Colonic mucosa (tissue), 4 donors: ENCODE results near the gene SLIT3. TPM values are rescaled to one million over a fixed set of nuclear protein-coding genes. Genes with fewer than 3 reads are reported as not detected.

Source experiments
- DNase-seq: peaks from one replicate; pipeline ENCODE4 v3.0.0-alpha.2; 2020
- H3K27ac ChIP-seq: fragments of 200-600 bp; one replicate; pipeline ENCODE4 v1.8.0; 2021
- H3K27me3 ChIP-seq: fragments of 200-600 bp; one replicate; pipeline ENCODE4 v1.8.0; 2021
- H3K36me3 ChIP-seq: fragments of 200-600 bp; one replicate; pipeline ENCODE4 v1.8.0; 2021
- H3K4me1 ChIP-seq: fragments of 200-600 bp; one replicate; pipeline ENCODE4 v1.8.0; 2021; ENCODE audit warnings: mild to moderate bottlenecking
- H3K4me3 ChIP-seq: fragments of 200-600 bp; one replicate; pipeline ENCODE4 v1.8.0; 2021
- H3K9ac ChIP-seq, 2 donors: one replicate each; pipeline ENCODE4 v1.7.0; 2013; ENCODE audit warnings: control low read depth in 2 of 2, low read depth in 2 of 2, low read length in 2 of 2
- H3K9me3 ChIP-seq: fragments of 200-600 bp; one replicate; pipeline ENCODE4 v1.8.0; 2021
- CTCF ChIP-seq: fragments of 200-600 bp; IDR thresholded peaks from one replicate; pipeline ENCODE4 v1.8.0; 2022; ENCODE audit warnings: antibody characterized with exemption, mild to moderate bottlenecking
- intact Hi-C: fragments of 100-400 bp; cut with DNase I; formaldehyde crosslinking; loops from one replicate; pipeline ENCODE4 v1.14.1; 2022
- total RNA-seq, 2 donors: library from RNA; stranded (reverse); fragmentation: NEBNext Ultra II Directional in 1 of 2; extraction: Animal tissue kit (Norgen Biotek cat#: 25700) in 1 of 2; gene quantifications; one replicate each; pipeline ENCODE4 v1.2.1, GENCODE V29; 2021
- donor health status: healthy.
- donor health status: DM: no; HTN: no; CAD: no.
- donor health status: DM: no; HTN: no; CAD: no.

The SLIT3 gene
- total RNA-seq, 2 donors from 2014 or later, result 3.4 to 7.6 TPM

- Histone ChIP-seq H3K9ac (no peak overlapping the region), H3K4me3 (no peak overlapping the region), H3K27ac (no peak overlapping the region), H3K4me1 (no peaks in the 10 kb centered on the region), H3K27me3 (no peaks in the 10 kb centered on the region), H3K36me3 (no peaks in the 10 kb centered on the region), H3K9me3 (no peaks in the 10 kb centered on the region)
- no peak for DNase-seq
- no peak for TF ChIP-seq CTCF
- intact Hi-C loops, result no loop called here
These were observed 579.0 kb downstream of the SLIT3 start for GRCh38 chr5:168721966-168722365.

GRCh38 chr5:168721002-168721753 is 579.8 kb downstream of the SLIT3 start:
- no peak for DNase-seq
- H3K27me3 ChIP-seq, result no peaks in the 10 kb centered on the region
- intact Hi-C loops, result no loop called here
- H3K36me3 ChIP-seq, result no peaks in the 10 kb centered on the region
- TF ChIP-seq CTCF, result no peak
- H3K27ac ChIP-seq, result no peak overlapping the region
- H3K9ac ChIP-seq, result no peak overlapping the region
- no peak overlapping the region for H3K4me3 ChIP-seq
- no peaks in the 10 kb centered on the region for H3K4me1 ChIP-seq
- H3K9me3 ChIP-seq, result no peaks in the 10 kb centered on the region

- Histone ChIP-seq H3K4me3 (no peak overlapping the region), H3K27ac (no peak overlapping the region)
These were observed 580.4 kb downstream of the SLIT3 start for GRCh38 chr5:168720575-168720974.

GRCh38 chr5:168714046-168714445 is 586.9 kb downstream of the SLIT3 start:
- Histone ChIP-seq H3K9me3 (no peaks in the 10 kb centered on the region), H3K36me3 (no peaks in the 10 kb centered on the region), H3K4me1 (no peaks in the 10 kb centered on the region), H3K4me3 (no peak overlapping the region), H3K27me3 (no peaks in the 10 kb centered on the region), H3K27ac (no peak overlapping the region), H3K9ac (no peak overlapping the region)
- no peak for TF ChIP-seq CTCF
- no peak for DNase-seq
- intact Hi-C loops, result no loop called here

More at GRCh38 chr5:168720575-168720974, 580.4 kb downstream of the SLIT3 start:
- H3K9me3 ChIP-seq, result no peaks in the 10 kb centered on the region
- H3K4me1 ChIP-seq, result no peaks in the 10 kb centered on the region
- H3K9ac ChIP-seq, result no peak overlapping the region
- no peaks in the 10 kb centered on the region for H3K36me3 ChIP-seq
- H3K27me3 ChIP-seq, result no peaks in the 10 kb centered on the region
- intact Hi-C loops, result no loop called here
- DNase-seq, result no peak
- no peak for TF ChIP-seq CTCF

- DNase-seq, result no peak
- no peak overlapping the region for H3K27ac ChIP-seq
- H3K9ac ChIP-seq, result no peak overlapping the region
These were observed 587.9 kb downstream of the SLIT3 start for GRCh38 chr5:168713051-168713450.

More at GRCh38 chr5:168713051-168713450, 587.9 kb downstream of the SLIT3 start:
- no peaks in the 10 kb centered on the region for H3K27me3 ChIP-seq
- no peak overlapping the region for H3K4me3 ChIP-seq
- no peaks in the 10 kb centered on the region for H3K9me3 ChIP-seq
- H3K36me3 ChIP-seq, result no peaks in the 10 kb centered on the region
- no peak for TF ChIP-seq CTCF
- intact Hi-C loops, result no loop called here
- H3K4me1 ChIP-seq, result no peaks in the 10 kb centered on the region
